C4-2B (cell line): Measurements from ENCODE around the gene GIT1.
A peak's percentile ranks its signal among the peaks of the same experiment; 100 is the strongest.

Source experiments
- H3K27ac ChIP-seq: fragments of 450-650 bp; 2 replicates; pipeline ENCODE4 v1.5.1; 2017
- ZFX ChIP-seq: fragments of 450-650 bp; IDR thresholded peaks from 2 replicates; pipeline ENCODE4 v1.6.1; 2017
- TF ChIP-seq, protein P1 (sequence below): fragments of 450-650 bp; conservative IDR thresholded peaks from 2 replicates; pipeline ENCODE4 v1.5.1; 2017; ENCODE audit warnings: mild to moderate bottlenecking

GIT1 gene

GRCh38 chr17:29571486-29571882 lies 18.0 kb downstream of the GIT1 start:
- TF ChIP-seq, protein P1, sequence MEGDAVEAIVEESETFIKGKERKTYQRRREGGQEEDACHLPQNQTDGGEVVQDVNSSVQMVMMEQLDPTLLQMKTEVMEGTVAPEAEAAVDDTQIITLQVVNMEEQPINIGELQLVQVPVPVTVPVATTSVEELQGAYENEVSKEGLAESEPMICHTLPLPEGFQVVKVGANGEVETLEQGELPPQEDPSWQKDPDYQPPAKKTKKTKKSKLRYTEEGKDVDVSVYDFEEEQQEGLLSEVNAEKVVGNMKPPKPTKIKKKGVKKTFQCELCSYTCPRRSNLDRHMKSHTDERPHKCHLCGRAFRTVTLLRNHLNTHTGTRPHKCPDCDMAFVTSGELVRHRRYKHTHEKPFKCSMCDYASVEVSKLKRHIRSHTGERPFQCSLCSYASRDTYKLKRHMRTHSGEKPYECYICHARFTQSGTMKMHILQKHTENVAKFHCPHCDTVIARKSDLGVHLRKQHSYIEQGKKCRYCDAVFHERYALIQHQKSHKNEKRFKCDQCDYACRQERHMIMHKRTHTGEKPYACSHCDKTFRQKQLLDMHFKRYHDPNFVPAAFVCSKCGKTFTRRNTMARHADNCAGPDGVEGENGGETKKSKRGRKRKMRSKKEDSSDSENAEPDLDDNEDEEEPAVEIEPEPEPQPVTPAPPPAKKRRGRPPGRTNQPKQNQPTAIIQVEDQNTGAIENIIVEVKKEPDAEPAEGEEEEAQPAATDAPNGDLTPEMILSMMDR, result no peak
- TF ChIP-seq ZFX, result no peak
- H3K27ac ChIP-seq, result no peak overlapping the region

DNA sequence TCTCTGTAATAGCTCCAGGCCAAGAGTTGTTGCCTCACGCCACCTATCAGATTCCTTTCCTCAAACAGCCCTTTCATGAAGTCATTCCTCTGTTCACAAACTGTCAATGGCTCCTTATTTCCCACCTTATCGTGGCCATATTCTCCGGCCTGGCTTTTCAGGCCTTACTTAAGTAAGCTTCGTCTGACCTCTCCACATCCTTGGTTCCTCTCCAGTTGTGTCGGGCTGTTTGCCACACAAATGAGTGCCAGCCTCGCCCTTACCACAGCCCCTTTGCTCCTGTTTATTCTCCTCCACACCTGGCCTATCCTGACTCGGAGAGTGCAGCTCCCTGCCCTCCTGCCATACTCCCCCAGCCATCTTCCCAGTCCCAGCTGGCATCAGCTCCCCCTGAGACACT lies 18.9 kb downstream of the GIT1 start:
- TF ChIP-seq ZFX, result no peak
- TF ChIP-seq, protein P1, result no peak

DNA sequence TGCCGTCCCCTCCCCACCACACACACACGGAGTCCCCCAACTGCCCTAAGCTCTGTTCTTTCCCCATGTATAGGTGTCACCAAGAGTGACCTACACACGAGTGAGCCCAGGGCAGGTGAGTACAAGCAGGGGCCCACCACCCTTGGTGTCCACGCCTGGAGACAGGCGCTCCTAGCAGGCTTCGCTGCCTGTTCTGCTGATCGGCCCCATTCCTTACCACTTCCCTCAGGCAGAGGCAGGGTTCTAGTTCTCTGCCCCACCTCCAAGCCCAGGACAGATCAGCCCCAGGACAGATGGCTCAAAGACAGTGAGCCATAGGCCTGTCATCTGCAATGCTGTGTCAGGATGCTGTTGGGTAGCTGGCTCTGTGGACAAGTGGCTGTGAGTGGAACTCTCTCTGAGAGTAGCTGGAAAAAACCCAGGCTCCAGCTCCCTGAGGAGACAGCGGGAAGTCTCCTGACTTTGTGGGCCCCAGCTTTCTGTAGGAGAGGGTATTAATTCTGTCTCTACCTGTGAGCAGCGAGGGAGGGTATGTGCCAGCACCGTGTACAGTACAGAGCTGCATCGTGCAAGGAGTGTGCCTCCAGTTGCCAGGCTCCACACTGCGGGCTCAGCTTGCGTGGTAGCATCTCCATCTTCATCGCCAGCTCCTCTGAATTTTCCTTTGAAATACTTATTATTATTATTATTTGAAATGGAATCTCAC lies 20.1 kb downstream of the GIT1 start:
- H3K27ac ChIP-seq, result peak overlapping the region; percentile 73
- no peak for TF ChIP-seq ZFX
- TF ChIP-seq, protein P1, result no peak

More for the DNA sequence above, 18.9 kb downstream of the GIT1 start:
- H3K27ac ChIP-seq, result no peak overlapping the region

DNA sequence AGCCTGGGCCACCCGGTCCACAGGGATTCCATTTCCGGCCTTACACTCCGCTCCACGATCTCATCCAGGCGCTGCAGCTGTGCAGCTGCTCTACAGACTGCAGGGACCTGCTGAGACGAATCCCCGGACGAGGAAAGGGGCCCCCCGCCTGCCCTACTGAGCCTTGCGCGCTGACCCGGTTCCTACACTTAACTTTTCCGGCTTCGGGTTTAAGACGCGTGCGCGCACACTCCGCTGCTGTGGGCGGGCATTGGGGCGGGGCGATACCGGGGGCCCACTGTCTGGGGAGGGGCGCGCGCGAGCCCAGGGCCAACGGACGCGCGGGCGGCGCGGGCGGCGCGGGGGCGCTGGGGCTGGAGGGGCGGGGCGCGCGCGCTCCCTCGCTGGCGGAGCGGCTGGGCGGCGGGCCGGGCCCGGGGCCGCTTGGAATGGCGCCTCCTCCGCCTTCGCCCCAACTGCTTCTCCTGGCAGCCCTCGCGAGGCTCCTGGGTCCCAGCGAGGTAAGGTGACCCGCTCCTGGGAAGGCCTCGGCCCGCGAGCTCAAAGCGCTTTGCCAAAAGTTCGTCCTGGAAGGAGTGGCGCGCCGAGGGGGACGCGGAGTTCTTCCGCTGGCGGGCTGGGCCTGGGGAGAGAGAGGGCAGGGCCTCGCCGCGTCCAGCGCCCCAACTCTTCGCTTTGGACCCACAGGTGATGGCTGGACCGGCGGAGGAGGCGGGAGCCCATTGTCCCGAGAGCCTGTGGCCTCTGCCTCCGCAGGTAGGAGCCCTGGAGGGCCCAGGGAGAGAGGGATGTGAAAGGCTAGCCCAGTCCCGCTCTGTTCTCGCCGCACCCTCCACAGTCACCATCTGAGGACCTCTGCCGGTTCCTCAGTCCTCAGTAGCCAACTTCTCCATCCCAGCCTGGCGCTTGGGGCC lies 20.9 kb downstream of the GIT1 start, which contains the start of gene TP53I13:
TSS of gene TP53I13 (plus strand) at position 371 of the 914 bp plus-strand sequence. CDS start at position 429, 58 bp downstream.
- peak within 1 kb of the TSS; percentile 73 for H3K27ac ChIP-seq
- TF ChIP-seq, protein P1, result no peak
- peak; percentile 80; the same call in 1 of the 2 replicates for TF ChIP-seq ZFX

DNA sequence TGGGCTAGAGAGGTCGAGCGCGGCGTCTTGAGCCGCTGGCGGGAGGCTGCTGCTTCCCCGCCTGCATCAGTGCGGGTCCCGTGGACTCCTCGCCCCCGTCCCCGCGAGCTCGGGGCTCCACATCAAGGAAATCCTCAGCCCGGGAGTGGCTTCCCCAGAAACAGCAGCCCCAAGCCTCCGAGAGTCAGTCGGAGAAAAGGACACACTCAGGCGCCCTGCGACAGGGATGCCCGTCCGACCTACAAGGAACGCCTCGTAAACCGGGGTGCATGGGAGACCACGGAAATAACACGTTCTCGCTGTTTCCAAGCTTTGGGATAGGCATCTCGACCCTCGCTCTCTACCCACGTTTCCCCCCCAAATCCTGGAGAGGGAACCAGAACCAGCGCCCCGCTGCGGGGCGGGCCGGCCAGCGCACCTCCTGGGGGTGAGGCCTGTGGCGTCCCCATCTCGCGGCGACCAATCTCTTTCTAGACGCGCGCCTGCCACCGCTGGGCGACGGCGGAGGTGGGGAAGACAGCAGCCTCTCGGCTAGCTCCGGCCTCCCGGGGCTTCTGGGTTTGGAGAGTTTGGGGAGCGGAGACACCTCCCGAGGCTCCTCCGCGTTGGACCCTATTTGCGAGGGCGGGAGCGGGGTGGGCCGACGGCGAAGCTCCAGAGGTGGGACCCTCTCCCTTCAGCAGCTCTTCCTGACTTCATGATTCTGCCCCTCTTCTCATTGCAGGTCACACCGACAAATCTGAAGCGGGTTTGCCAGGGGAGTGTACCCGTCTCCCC lies 21.7 kb downstream of the GIT1 start:
- H3K27ac ChIP-seq, result peak overlapping the region; percentile 73
- TF ChIP-seq, protein P1, result peak; percentile 58
- no peak for TF ChIP-seq ZFX

- H3K27ac ChIP-seq, result peak overlapping the region; percentile 73
- TF ChIP-seq, protein P1, result no peak
- no peak for TF ChIP-seq ZFX
Measured at GRCh38 chr17:29567304-29567553, 22.2 kb downstream of the GIT1 start.
